Measurements from ENCODE around the gene SAMD1. TPM values are rescaled to one million over a fixed set of nuclear protein-coding genes. Genes with fewer than 3 reads are reported as not detected.

SAMD1 gene
- polyA plus RNA-seq, 1 donor (not counting 4 experiments of a cell fraction or from before 2014, with no cell fraction given) = 5.3 TPM

- Histone ChIP-seq H3K27me3 (ENCODE audit: control insufficient read depth, extremely low read depth, insufficient read depth, low read length) (no peaks in the 10 kb centered on the region), H3K36me3 (ENCODE audit: control insufficient read depth in 2 of 2, extremely low read depth in 1 of 2, insufficient read depth in 2 of 2, low read length in 2 of 2) (peaks cover 0 to 8% of the 10 kb centered on the region in 2 experiments), H3K27ac (ENCODE audit: control insufficient read depth, insufficient read depth, low read length) (no peak overlapping the region), H3K9me3 (ENCODE audit: control insufficient read depth, low read depth, low read length) (no peaks in the 10 kb centered on the region), H2AFZ (ENCODE audit: control insufficient read depth, low read length) (no peak overlapping the region), H3K4me2 (ENCODE audit: control insufficient read depth, extremely low read depth, insufficient read depth, low read depth, low read length) (no peak overlapping the region), H4K20me1 (ENCODE audit: control insufficient read depth, extremely low read depth, insufficient read depth, low read length) (no peaks in the 10 kb centered on the region), H3K9me1 (ENCODE audit: control insufficient read depth, extremely low read depth, insufficient read depth, low read length) (no peaks in the 10 kb centered on the region), H3K79me2 (ENCODE audit: control insufficient read depth, insufficient read depth, low read length) (no peaks in the 10 kb centered on the region), H3K4me3 (ENCODE audit: control insufficient read depth in 2 of 3, extremely low read depth in 1 of 3, insufficient read depth in 2 of 3, low read depth in 1 of 3, low read length in 3 of 3) (no peak overlapping the region), H3K4me1 (ENCODE audit: control insufficient read depth, extremely low read depth, insufficient read depth, low read length) (peaks cover 9% of the 10 kb centered on the region), H3K9ac (ENCODE audit: control insufficient read depth, extremely low read depth, insufficient read depth, low read length) (no peak overlapping the region)
- DNase-seq (ENCODE audit: low read depth, low spot score) (no peak), FAIRE-seq (no peak)
- dilution Hi-C loops (cut with MboI; ENCODE audit: extremely low pct_ligation_motif_present, low sequenced_read_pairs) = no loop called here
- TF ChIP-seq, protein P1, sequence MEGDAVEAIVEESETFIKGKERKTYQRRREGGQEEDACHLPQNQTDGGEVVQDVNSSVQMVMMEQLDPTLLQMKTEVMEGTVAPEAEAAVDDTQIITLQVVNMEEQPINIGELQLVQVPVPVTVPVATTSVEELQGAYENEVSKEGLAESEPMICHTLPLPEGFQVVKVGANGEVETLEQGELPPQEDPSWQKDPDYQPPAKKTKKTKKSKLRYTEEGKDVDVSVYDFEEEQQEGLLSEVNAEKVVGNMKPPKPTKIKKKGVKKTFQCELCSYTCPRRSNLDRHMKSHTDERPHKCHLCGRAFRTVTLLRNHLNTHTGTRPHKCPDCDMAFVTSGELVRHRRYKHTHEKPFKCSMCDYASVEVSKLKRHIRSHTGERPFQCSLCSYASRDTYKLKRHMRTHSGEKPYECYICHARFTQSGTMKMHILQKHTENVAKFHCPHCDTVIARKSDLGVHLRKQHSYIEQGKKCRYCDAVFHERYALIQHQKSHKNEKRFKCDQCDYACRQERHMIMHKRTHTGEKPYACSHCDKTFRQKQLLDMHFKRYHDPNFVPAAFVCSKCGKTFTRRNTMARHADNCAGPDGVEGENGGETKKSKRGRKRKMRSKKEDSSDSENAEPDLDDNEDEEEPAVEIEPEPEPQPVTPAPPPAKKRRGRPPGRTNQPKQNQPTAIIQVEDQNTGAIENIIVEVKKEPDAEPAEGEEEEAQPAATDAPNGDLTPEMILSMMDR (optimal IDR thresholded peaks at IDR 0.05 in 1 of 3, IDR thresholded peaks at IDR 0.05 in 1 of 3, conservative IDR thresholded peaks at IDR 0.05 in 1 of 3; ENCODE audit: extremely low read depth in 1 of 3, insufficient read depth in 2 of 3, low read length in 3 of 3) = no peak
- TF ChIP-seq EZH2 (IDR thresholded peaks at IDR 0.05; ENCODE audit: low read length) = no peak
These were observed 32.4 kb upstream of the SAMD1 start for GRCh38 chr19:14122924-14123323.

GRCh38 chr19:14120497-14120780, 29.9 kb upstream of the SAMD1 start:
- Histone ChIP-seq H3K4me1 (ENCODE audit: control insufficient read depth, extremely low read depth, insufficient read depth, low read length) (peaks cover 14% of the 10 kb centered on the region), H3K9ac (ENCODE audit: control insufficient read depth, extremely low read depth, insufficient read depth, low read length) (no peak overlapping the region), H2AFZ (ENCODE audit: control insufficient read depth, low read length) (no peak overlapping the region), H3K9me1 (ENCODE audit: control insufficient read depth, extremely low read depth, insufficient read depth, low read length) (no peaks in the 10 kb centered on the region), H3K9me3 (ENCODE audit: control insufficient read depth, low read depth, low read length) (no peaks in the 10 kb centered on the region), H3K27me3 (ENCODE audit: control insufficient read depth, extremely low read depth, insufficient read depth, low read length) (no peaks in the 10 kb centered on the region), H3K4me3 (ENCODE audit: control insufficient read depth in 2 of 3, extremely low read depth in 1 of 3, insufficient read depth in 2 of 3, low read depth in 1 of 3, low read length in 3 of 3) (no peak overlapping the region), H3K36me3 (ENCODE audit: control insufficient read depth in 2 of 2, extremely low read depth in 1 of 2, insufficient read depth in 2 of 2, low read length in 2 of 2) (peaks cover 0 to 8% of the 10 kb centered on the region in 2 experiments), H3K27ac (ENCODE audit: control insufficient read depth, insufficient read depth, low read length) (no peak overlapping the region), H4K20me1 (ENCODE audit: control insufficient read depth, extremely low read depth, insufficient read depth, low read length) (no peaks in the 10 kb centered on the region), H3K4me2 (ENCODE audit: control insufficient read depth, extremely low read depth, insufficient read depth, low read depth, low read length) (no peak overlapping the region), H3K79me2 (ENCODE audit: control insufficient read depth, insufficient read depth, low read length) (peaks cover 9% of the 10 kb centered on the region)
- DNase-seq (ENCODE audit: low read depth, low spot score) = no peak
- FAIRE-seq = no peak
- TF ChIP-seq, protein P1 (optimal IDR thresholded peaks at IDR 0.05 in 1 of 3, IDR thresholded peaks at IDR 0.05 in 1 of 3, conservative IDR thresholded peaks at IDR 0.05 in 1 of 3; ENCODE audit: extremely low read depth in 1 of 3, insufficient read depth in 2 of 3, low read length in 3 of 3) = no peak
- TF ChIP-seq EZH2 (IDR thresholded peaks at IDR 0.05; ENCODE audit: low read length) = no peak
- dilution Hi-C loops (cut with MboI; ENCODE audit: extremely low pct_ligation_motif_present, low sequenced_read_pairs) = no loop called here
